Measurements from ENCODE around the gene UGT1A10. TPM values are rescaled to one million over a fixed set of nuclear protein-coding genes. Genes with fewer than 3 reads are reported as not detected.
A peak's percentile ranks its signal among the peaks of the same experiment; 100 is the strongest.

Gene UGT1A10
- total and polyA plus RNA-seq, 2 of the 13 experiments (the other 11 are each of a cell fraction or from before 2014, with no cell fraction given), result not detected

DNA sequence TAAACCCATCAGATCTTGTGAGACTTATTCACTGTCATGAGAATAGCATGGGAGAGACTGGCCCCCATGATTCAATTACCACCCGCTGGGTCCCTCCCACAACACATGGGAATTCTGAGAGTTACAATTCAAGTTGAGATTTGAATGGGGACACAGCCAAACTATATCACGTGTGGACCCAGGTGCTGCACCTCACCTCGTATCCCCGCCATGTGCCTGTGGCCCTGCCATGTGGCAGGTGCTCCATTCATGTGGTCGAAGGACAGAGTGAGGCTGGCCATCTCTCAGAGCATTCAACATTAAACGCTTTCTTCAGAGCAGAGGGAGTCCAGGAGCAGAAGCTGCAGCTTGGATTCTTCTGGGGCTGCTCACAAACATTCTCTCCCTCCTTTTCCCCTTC lies 174.1 kb downstream of the UGT1A10 start:
- H4K20me1 ChIP-seq (ENCODE audit: insufficient read depth, low read length), result no peaks in the 10 kb centered on the region
- intact Hi-C loops (cut with micrococcal nuclease; ENCODE audit: unreplicated experiment), result no loop called here
- no TSS peak for BruUV-seq (replicated peaks)
- H3K36me3 ChIP-seq (replicated peaks in 1 of 2; ENCODE audit: control insufficient read depth in 1 of 2, insufficient read depth in 2 of 2, low read length in 2 of 2), result no peaks in the 10 kb centered on the region
- CTCF ChIA-PET (ENCODE audit: low intra/inter-chr PET ratio, low total read pairs), result no interaction called here
- no peak overlapping the region for H3K9ac ChIP-seq (ENCODE audit: insufficient read depth, low read depth, low read length)
- DNase-seq (ENCODE audit: low spot score), result no peak
- H3K79me2 ChIP-seq (ENCODE audit: insufficient read depth, low read length), result no peaks in the 10 kb centered on the region
- no peak overlapping the region for H3K4me2 ChIP-seq (ENCODE audit: low read depth, low read length)
- H3K4me3 ChIP-seq (replicated peaks in 1 of 3; ENCODE audit: insufficient read depth in 1 of 3, low read depth in 2 of 3, low read length in 3 of 3), result no peak overlapping the region
- H3K27me3 ChIP-seq (ENCODE audit: control insufficient read depth in 1 of 2, insufficient read depth in 2 of 2, low read length in 2 of 2), result peaks cover 0 to 38% of the 10 kb centered on the region in 2 experiments; a peak in 3 of 5 replicates
- TF ChIP-seq ZNF564 (CRISPR knock-in tag; IDR thresholded peaks at IDR 0.05) (no peak), TRIM24 (CRISPR knock-in tag; IDR thresholded peaks at IDR 0.05) (no peak), GFI1 (CRISPR knock-in tag; IDR thresholded peaks at IDR 0.05; ENCODE audit: borderline replicate concordance) (no peak), TCF7L2 (IDR thresholded peaks at IDR 0.05; ENCODE audit: low read depth, low read length) (no peak)
- TF ChIP-seq, protein P1, sequence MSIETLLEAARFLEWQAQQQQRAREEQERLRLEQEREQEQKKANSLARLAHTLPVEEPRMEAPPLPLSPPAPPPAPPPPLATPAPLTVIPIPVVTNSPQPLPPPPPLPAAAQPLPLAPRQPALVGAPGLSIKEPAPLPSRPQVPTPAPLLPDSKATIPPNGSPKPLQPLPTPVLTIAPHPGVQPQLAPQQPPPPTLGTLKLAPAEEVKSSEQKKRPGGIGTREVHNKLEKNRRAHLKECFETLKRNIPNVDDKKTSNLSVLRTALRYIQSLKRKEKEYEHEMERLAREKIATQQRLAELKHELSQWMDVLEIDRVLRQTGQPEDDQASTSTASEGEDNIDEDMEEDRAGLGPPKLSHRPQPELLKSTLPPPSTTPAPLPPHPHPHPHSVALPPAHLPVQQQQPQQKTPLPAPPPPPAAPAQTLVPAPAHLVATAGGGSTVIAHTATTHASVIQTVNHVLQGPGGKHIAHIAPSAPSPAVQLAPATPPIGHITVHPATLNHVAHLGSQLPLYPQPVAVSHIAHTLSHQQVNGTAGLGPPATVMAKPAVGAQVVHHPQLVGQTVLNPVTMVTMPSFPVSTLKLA (IDR thresholded peaks at IDR 0.05), result peak; percentile 85
- TF ChIP-seq, protein P2, sequence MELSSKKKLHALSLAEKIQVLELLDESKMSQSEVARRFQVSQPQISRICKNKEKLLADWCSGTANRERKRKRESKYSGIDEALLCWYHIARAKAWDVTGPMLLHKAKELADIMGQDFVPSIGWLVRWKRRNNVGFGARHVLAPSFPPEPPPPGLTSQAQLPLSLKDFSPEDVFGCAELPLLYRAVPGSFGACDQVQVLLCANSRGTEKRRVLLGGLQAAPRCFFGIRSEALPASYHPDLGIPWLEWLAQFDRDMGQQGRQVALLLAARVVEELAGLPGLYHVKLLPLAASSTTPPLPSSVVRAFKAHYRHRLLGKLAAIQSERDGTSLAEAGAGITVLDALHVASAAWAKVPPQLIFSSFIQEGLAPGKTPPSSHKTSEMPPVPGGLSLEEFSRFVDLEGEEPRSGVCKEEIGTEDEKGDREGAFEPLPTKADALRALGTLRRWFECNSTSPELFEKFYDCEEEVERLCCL (CRISPR knock-in tag; IDR thresholded peaks at IDR 0.05; ENCODE audit: borderline replicate concordance), result no peak
- TF ChIP-seq, protein P3, sequence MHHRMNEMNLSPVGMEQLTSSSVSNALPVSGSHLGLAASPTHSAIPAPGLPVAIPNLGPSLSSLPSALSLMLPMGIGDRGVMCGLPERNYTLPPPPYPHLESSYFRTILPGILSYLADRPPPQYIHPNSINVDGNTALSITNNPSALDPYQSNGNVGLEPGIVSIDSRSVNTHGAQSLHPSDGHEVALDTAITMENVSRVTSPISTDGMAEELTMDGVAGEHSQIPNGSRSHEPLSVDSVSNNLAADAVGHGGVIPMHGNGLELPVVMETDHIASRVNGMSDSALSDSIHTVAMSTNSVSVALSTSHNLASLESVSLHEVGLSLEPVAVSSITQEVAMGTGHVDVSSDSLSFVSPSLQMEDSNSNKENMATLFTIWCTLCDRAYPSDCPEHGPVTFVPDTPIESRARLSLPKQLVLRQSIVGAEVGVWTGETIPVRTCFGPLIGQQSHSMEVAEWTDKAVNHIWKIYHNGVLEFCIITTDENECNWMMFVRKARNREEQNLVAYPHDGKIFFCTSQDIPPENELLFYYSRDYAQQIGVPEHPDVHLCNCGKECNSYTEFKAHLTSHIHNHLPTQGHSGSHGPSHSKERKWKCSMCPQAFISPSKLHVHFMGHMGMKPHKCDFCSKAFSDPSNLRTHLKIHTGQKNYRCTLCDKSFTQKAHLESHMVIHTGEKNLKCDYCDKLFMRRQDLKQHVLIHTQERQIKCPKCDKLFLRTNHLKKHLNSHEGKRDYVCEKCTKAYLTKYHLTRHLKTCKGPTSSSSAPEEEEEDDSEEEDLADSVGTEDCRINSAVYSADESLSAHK (CRISPR knock-in tag; IDR thresholded peaks at IDR 0.05; ENCODE audit: borderline replicate concordance), result no peak
- ATAC-seq, result no peak
- WGBS (ENCODE audit: low lambda C conversion rate), result 67% methylated on average over 6 of the region's 6 CpGs
- in situ Hi-C loops (cut with HindIII; ENCODE audit: extremely low pct_ligation_motif_present, low pct_unique_long_range_greater_than_20kb), result no loop called here
- no peak overlapping the region for H3K27ac ChIP-seq (ENCODE audit: extremely low read length, insufficient read depth, low read length)
- no peaks in the 10 kb centered on the region for H3K9me3 ChIP-seq (ENCODE audit: low read length)
- no peak for FAIRE-seq
- H3K4me1 ChIP-seq (ENCODE audit: insufficient read depth, low read length), result no peaks in the 10 kb centered on the region
- POLR2A ChIA-PET, result no interaction called here
- no peak overlapping the region for H2AFZ ChIP-seq (ENCODE audit: low read length)
